ENCODE measurements around the gene ARL3.
"Not testable (repeated sequence)": the region's sequence is repeated elsewhere in the genome, so short reads cannot be mapped to it uniquely, and the experiment has no call there.

ARL3 gene

GRCh38 chr10:102735065-102735562, 20.9 kb upstream of the ARL3 start:
- no peak for DNase-seq

GRCh38 chr10:102732661-102733060, 18.5 kb upstream of the ARL3 start:
- DNase-seq, result no peak

GRCh38 chr10:102731222-102731800, 17.1 kb upstream of the ARL3 start:
- DNase-seq, result no peak

- peak; percentile 70 to 94 for DNase-seq
Measured at GRCh38 chr10:102729029-102730026, 15.1 kb upstream of the ARL3 start.

GRCh38 chr10:102727037-102727818, 13.0 kb upstream of the ARL3 start:
- peak; percentile 68 to 84 for DNase-seq

- peak; percentile 34 to 39 for DNase-seq
Measured at GRCh38 chr10:102726274-102726673, 12.1 kb upstream of the ARL3 start.

- no peak for DNase-seq
Measured at GRCh38 chr10:102723989-102724388, 9.8 kb upstream of the ARL3 start.

GRCh38 chr10:102721954-102722353, 7.8 kb upstream of the ARL3 start:
- DNase-seq, result no peak

GRCh38 chr10:102720775-102721301, 6.6 kb upstream of the ARL3 start:
- DNase-seq, result no peak

GRCh38 chr10:102720337-102720736, 6.1 kb upstream of the ARL3 start:
- no peak for DNase-seq

- no peak for DNase-seq
Measured at GRCh38 chr10:102718220-102718619, 4.0 kb upstream of the ARL3 start.

- not testable (repeated sequence) for DNase-seq
Measured at GRCh38 chr10:102716900-102717565, 2.8 kb upstream of the ARL3 start.

- no peak for DNase-seq
Measured at GRCh38 chr10:102715880-102716279, 1.7 kb upstream of the ARL3 start.

GRCh38 chr10:102714621-102715455, 641 bp upstream of the ARL3 start, which contains the start of gene SFXN2:
Gene SFXN2, plus strand, starts transcription at chr10:102714636. Its CDS starts 12,001 bp downstream, at chr10:102726637.
- DNase-seq, result no peak

- DNase-seq, result peak; percentile 71 to 78
Measured at GRCh38 chr10:102713539-102713813, 721 bp downstream of the ARL3 start.

GRCh38 chr10:102712843-102713538, 1.2 kb downstream of the ARL3 start:
- no peak for DNase-seq

GRCh38 chr10:102712089-102712488, 2.1 kb downstream of the ARL3 start:
- DNase-seq, result no peak

GRCh38 chr10:102710609-102711008, 3.6 kb downstream of the ARL3 start:
- no peak for DNase-seq

- no peak for DNase-seq
Measured at GRCh38 chr10:102705531-102705930, 8.7 kb downstream of the ARL3 start.

GRCh38 chr10:102704915-102705314, 9.3 kb downstream of the ARL3 start:
- DNase-seq, result no peak

GRCh38 chr10:102702742-102703141, 11.5 kb downstream of the ARL3 start:
- DNase-seq, result no peak
